GM10847 (cell line): ENCODE results near the gene ITSN1.

ENCODE experiments used
- POLR2A ChIP-seq: IDR thresholded peaks from 2 replicates; pipeline ENCODE4 v1.6.1; 2011; ENCODE audit not compliant: insufficient read length; ENCODE audit errors: extremely low read depth

The ITSN1 gene

DNA sequence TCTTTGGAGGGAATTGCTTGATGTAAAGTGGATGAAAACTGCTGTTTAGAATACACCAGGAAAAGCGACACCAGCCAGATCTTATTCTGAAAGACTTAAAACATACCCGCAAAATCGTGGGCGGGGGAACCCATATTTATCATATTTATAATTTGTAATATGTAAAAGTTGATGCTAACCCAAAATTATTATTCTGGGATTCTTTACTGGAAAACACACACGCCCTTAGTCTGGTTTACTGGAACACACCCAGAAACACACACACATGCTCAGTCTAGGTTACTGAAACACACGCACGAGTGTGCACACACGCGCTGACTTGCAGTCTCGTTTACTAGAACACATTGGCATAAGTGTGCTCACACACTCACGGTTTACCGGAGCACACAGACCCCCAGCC is 240.8 kb downstream of the ITSN1 start:
- TF ChIP-seq POLR2A: no peak

DNA sequence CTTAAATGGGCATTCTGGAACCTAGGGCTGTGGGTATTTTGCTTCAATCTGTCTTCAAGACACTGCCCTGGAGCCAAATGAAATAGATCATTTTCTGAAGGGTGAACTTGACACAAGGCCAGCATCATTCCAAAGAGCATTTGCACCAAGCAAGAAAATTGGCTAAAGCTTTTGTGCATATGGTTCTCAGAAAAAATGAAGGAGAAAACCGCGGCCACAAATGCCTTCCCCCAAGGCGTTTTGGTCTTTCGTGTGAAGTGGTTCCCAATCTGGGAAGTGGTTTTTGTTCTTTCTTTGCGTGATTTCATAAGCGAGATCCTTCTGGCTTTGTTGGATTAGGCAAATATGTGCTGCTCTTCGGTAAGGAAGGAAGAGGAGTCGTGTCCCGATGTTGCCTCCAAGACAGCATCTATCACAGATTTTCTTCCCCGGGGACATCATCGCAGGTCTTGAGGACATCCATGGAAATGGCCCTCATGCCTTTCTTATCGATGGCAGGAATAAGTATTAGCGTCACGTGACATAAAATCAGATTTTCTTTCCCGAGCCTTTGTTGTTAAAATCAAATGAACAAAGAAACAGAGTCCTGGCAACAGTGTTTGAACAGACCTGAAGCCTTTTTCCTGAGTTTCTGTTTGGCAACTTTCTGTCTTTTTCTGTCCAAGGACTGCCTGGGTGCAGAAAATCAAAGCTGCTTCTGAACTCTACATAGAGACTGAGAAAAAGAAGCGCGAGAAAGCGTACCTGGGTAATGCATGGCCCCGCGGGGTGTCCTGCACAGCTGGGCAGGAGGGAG is 242.3 kb downstream of the ITSN1 start:
- TF ChIP-seq POLR2A: no peak

GRCh38 chr21:33885172-33885514 is 242.8 kb downstream of the ITSN1 start:
- no peak for TF ChIP-seq POLR2A

DNA sequence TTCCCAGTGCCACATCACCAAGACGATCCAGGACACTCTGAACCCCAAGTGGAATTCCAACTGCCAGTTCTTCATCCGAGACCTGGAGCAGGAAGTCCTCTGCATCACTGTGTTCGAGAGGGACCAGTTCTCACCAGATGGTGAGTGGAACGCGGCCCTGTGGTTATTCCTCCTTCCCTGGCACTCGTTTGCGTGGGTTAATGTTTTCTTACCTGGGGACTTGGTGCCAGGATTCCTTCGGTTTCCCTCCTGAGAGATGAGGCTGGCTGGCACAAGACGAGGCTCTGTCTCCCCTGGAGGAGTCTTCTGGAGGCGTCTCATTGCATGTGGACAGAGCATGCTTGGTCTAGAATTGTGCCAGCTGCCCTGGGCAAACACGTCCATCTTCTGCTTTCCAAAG is 244.0 kb downstream of the ITSN1 start:
- TF ChIP-seq POLR2A: no peak

GRCh38 chr21:33890187-33890586 is 247.9 kb downstream of the ITSN1 start:
- TF ChIP-seq POLR2A: no peak

- TF ChIP-seq POLR2A: no peak
Observed at GRCh38 chr21:33892853-33893252, 250.6 kb downstream of the ITSN1 start.

GRCh38 chr21:33893917-33894316 is 251.6 kb downstream of the ITSN1 start:
- TF ChIP-seq POLR2A: no peak

- no peak for TF ChIP-seq POLR2A
Observed at GRCh38 chr21:33894736-33895288, 252.5 kb downstream of the ITSN1 start.

- no peak for TF ChIP-seq POLR2A
Observed at GRCh38 chr21:33895356-33895755, 253.1 kb downstream of the ITSN1 start.

DNA sequence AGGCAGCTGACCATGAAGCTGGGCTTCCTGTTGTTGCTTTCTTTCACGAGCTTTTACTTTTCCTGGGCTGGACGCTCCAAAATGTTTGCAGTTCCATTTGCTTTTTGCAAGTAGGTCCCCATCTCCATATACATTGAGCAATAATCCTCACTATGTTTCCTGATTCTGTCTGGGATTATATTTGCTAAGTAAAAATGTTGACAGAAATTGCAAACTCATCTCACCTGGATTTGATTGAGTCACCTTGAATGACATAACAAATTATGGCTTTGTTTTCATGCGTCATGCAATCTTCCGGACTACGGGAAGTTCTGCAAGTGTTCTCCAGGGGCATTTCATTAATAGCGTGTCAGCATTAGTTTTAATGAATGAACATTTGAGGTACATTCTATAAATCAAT is 254.4 kb downstream of the ITSN1 start:
- TF ChIP-seq POLR2A: no peak

GRCh38 chr21:33897098-33897497 is 254.8 kb downstream of the ITSN1 start:
- TF ChIP-seq POLR2A: no peak

DNA sequence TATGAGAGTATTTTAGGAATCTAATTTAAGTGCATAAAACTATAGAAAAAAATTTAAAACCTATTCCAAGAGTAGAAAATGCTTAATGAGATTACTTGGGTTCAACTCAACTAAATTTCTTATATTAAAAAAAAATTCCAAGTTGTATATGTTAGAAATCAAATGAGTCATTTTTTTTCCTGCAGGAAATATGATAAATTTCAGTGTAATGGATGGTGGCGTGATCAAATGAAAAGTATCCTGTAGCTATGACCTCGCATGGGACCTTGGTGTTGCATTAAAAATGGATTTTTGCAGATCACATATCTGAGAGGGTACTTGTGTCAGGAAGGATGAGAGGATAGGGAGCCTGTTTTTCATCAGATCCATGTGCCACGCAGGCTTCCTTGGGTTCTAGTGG is 255.4 kb downstream of the ITSN1 start:
- no peak for TF ChIP-seq POLR2A

- no peak for TF ChIP-seq POLR2A
Observed at GRCh38 chr21:33898586-33898985, 256.3 kb downstream of the ITSN1 start.

GRCh38 chr21:33899199-33899598 is 256.9 kb downstream of the ITSN1 start:
- TF ChIP-seq POLR2A: no peak

- no peak for TF ChIP-seq POLR2A
Observed at GRCh38 chr21:33901412-33902288, 259.3 kb downstream of the ITSN1 start.

GRCh38 chr21:33902349-33902748 is 260.0 kb downstream of the ITSN1 start:
- TF ChIP-seq POLR2A: no peak
